Measurements from ENCODE around the gene GPR158.
"Not testable (repeated sequence)": the region's sequence is repeated elsewhere in the genome, so short reads cannot be mapped to it uniquely, and the experiment has no call there.

The GPR158 gene

DNA sequence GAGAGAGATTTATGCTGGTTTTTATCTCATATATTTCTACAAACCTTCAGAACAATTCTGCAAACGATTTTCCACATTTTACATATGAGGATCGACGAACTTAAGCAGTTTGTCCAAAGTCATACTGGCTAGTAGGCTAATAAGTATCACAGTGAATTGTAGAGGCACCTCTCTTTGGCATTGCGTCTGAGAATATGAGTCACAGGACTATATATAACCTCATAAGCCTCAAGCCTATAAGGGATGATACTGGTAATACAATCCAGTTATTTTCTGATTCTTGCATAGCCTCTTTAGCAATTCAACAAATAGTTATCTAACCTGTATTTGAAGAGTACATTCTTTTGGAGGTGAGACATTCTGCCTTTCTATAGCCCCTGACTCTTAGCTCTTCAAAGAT is 129.8 kb downstream of the GPR158 start:
- no peak for DNase-seq

DNA sequence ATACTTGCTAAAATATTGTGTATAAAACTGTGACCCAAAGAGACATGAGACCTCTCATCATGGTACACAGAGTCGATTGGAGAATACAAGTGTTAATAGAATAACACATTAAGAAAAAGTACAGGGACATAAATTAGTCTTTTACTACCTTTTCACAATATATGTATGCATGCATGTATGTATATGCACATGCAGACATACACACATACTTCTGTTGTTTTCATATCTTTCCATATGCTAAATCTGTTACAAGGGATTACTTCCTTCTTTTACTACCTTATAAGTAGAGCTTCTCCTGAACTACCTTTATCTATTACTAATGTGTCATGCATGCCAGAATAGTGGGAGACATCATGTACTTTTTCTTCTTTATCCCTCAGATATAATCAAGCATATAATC is 131.6 kb downstream of the GPR158 start:
- DNase-seq, result no peak

DNA sequence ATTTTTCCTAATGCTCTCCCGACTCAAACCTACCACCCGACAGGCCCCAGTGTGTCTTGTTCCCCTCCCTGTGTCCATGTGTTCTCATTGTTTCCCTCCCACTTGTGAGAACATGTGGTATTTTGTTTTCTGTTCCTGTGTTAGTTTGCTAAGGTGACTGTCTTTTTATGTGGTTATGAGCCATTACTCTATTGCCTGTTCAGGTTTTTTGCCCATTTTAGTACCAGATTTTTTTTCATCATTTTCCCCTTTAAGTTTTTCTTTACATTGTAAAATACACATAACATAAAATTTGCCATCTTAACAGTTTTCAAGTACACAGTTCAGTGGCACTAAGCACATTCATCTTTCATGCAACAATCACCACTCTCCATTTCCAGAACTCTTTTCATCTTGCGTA is 133.5 kb downstream of the GPR158 start:
- DNase-seq, result no peak

DNA sequence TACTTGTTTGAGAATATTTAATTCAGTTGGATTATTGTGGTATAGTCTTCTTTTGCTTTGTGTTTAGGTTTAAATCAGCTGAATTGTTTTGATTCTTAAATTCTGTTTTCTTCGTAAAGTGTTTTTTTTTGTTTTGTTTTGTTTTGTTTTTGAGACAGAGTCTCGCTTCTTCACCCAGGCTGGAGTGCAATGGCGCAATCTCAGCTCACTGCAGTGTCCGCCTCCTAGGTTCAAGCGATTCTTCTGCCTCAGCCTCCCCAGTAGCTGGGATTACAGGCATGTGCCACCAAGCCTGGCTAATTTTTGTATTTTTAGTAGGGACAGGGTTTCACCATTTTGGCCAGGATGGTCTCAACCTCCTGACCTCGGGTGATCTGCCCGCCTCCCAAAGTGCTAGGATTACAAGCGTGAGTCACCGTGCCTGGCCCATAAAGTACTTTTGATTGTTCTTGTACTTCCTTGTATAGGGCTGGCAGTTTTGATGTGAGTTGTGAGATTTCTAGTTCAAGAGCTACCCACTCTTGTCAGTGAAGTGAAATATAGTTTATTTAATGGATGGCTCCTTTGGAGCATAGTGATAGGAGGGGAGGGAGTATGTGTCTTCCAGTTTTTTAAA is 142.9 kb downstream of the GPR158 start:
- DNase-seq, result not testable (repeated sequence)

DNA sequence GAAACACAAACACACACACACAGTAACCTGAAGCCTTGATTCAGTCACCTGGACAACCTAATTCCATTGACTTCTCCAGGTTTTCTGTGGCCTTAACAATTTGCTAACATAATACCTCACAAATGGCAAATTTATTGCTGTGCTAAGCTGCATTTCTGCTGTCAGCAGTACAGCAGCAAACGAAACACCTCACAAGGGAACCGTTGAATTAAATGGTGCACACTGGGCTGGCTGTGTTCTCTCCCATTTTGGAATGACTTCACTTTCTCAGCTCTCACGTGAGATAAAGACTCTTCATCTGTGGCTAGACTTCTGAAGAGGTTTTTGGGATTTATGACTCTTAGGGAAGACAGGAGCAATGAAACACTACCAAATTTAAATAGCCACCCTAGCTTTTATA is 152.5 kb downstream of the GPR158 start:
- DNase-seq, result no peak

DNA sequence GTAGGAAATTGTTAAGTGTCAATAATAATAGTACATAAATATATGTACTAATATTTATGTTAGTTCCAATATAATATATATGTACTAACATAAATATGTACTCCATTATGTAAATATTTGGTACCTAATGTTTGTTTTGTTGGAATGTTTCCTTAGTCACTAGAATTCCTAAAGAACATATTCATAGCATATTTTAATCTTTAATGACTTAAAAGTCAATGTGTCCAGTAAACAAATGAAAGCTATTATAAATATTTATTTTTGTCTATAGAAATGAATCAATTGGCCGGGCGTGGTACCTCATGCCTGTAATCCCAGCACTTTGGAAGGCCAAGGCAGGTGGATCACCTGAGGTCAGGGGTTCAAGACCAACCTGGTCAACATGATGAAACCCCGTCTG is 153.6 kb downstream of the GPR158 start:
- no peak for DNase-seq

DNA sequence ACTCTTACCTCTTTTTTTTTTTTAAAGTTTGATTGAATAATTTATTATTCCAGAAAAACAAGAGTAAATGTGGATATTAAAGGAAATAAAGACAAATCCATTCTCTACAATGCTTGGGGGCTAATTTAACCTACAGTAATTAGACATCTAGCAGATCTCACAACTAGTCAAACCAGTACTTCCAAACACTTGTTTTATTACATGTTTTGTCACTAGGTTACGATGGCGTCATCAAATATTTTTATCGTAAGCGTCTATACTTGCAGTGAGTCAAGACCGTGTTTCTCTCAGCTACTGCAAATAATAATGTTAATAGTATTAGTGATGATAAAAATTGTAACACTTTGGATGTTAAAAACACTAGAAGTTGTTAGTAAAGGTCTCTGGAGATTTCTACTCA is 154.8 kb downstream of the GPR158 start:
- DNase-seq, result not testable (repeated sequence)

DNA sequence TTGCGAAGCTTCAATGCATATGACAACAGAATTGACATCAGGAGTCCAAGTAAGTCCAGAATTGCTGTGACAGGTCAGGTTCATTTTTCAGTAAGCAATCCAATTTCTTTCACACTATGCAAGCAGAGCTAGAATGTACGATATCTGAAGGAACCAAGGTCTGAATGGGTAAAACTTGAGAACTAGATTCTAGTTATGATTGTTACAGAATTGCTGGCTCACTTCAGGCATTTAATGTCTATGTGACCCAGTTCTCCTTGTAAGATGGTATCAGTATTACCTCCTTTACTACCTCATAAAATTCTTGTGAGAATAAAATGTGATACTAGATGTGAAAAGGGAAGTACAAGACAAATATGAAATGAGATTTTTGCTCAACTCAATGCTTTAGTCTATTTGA is 159.6 kb downstream of the GPR158 start:
- no peak for DNase-seq

DNA sequence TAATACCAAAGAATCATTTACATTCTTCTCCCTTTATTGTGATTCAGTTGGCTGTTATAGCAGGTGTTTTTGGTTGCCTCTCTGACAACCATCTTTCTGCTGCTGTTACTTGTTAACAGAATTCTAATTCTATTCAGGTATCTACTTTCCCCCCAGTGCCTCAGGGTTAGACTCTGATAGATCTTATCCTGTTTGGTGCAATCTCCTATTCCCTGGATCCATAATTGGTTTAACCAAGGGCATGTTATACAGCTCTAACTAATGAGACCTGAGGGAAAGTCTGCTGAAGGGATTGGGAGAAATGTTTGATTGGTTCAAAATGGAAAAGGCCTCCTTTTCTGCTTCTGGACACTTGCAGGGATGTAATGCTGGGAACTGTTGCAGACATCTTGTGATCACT is 161.5 kb downstream of the GPR158 start:
- DNase-seq, result no peak

DNA sequence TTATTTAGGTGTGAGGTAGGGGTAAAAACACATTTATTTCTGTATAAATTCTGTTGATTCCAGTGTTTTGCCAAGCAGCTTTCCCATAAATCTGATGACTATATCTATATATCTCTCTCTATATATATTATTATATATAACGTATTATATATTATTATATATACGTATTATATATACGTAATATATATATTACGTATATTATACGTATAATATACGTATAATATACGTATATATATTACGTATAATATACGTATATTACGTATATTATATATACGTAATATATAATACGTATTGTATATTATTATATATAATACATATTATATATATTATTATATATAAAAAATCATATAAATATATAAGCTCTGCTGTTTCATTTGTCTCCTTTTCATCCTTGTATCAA is 163.5 kb downstream of the GPR158 start:
- no peak for DNase-seq

DNA sequence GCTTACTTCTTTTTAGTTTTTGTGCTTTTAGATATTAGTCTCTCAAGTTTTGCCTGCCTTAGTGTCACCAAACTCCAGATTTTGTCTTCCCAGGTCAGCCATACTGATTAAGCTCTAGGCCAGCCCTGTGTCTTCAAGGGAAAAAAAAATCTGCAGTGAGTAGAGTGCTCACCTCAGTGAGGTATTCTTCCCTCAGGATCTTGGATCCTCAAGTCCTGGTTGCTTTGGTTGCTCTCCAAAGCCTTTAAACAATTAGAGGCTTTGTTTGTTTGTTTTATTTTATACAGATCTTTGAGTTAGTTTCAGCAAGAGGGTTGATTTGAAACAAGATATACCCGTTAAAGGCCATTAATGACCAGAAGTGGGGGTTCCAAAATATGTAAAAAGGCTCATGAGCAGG is 165.2 kb downstream of the GPR158 start:
- no peak for DNase-seq

DNA sequence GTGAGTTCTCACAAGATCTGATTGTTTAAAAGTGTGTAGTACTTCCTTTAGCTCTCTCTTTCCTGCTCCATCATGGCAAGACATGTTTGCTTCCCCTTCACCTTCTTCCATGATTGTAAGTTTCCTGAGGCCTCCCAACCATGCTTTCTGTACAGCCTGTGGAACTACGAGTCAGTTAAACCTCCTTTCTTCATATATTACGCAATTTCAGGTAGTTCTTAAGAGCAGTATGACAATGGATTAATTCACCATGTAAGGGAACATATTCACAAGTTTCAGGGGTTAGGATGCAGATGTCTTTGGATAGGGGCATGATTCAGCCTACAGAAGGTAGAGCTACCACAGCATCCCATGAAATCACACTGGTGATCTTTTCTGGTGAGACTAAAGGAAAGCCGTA is 174.7 kb downstream of the GPR158 start:
- DNase-seq, result no peak

DNA sequence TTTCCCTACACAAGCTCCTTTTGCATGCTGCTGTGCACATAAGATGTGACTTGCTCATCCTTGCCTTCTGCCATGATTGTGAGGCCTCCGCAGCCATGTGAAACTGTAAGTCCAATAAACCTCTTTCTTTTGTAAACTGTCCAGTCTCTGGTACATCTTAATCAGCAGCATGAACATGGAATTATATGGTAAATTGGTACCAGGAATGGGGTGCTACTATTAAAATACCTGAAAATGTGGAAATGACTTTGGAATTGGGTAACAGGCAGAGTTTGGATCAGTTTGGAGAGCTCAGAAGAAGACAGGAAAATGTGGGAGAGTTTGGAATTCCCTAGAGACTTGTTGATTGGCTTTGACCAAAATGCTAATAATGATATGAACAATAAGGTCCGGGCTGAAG is 181.8 kb downstream of the GPR158 start:
- DNase-seq, result no peak

DNA sequence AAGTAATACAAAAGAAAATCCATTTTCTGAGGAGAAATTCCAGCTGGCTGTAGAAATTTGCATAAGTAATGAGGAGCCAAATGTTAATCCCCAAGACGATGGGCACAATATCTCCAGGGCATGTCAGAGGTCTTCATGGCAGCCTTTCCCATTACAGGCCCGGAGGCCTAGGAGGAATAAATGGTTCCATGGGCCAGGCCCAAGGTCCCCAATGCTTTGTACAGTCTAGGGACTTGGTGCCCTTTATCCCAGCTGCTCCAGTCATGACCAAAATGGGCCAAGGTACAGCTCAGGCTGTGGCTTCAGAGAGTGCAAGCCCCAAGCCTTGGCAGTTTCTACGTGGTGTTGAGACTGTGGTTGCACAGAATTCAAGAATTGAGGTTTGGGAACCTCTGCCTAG is 182.5 kb downstream of the GPR158 start:
- no peak for DNase-seq

DNA sequence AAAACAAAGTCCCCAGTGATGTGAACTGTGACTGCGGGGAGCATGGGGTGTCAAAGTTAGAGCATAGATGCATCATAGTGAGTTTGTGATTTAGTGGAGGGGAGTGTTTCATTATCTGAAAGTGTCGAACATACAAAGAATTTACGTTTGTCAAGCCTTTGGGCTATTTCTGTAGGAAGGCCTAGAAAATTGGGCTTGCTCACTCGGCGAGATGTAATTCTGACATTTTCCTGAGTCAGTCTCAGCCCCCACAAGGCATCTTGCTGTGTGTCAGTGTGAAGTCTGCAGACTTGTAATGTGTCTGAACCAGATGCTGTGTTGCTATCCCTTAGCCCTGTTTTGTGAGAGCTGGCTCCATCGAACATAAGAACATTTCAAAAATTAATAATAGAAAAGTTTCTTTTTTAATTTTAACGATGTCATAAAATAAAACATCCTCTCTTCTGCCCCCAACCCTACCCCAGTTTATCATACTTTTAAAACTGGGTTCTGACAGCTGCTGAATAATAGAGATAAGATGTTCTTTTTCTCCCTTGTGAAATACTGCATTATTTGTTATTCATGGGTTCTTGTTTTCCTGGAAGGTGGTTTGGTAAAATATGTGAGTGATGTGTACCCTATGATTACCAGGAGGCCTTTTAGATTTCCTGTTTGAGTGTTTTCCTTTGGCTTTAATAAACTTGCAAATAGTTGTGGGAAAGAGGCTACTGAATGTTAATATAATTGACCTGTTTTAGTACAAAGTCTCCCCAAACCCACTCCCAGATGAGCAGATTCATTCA is 207.4 kb downstream of the GPR158 start:
- no peak for DNase-seq

DNA sequence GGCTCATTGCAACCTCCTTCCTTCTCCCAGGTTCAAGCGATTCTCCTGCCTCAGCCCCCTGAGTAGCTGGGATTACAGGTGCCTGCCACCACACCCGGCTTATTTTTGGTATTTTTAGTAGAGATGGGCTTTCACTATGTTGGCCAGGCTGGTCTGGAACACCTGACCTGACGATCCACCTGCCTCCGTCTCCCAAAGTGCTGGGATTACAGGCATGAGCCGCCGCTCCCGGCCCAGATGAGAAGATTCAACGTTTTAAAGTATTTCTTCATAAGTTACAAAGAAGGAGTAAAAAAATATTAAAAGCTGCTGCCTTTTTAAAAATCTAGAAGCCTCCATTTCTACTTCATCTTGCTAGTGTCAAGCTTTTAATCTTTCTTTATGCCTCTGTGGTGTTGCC is 208.1 kb downstream of the GPR158 start:
- DNase-seq, result not testable (repeated sequence)

DNA sequence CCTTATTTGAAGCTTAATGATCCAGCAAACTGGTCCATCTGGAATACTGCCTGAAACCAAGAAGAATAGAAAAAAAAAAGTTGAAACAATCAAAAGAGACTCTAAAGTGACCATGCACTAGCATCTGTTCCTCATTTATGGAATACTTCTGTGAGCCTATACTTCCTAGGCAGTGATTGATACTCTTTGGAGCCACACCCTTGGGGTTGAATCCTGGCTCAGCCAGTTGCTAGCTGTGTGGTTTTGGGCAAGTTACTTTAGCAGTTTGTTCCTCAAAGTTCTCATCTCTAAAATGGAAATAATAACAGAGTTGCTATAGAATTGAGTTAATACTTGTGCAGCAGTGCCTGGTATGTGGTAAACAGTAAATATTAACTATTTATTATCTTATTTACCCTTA is 208.9 kb downstream of the GPR158 start:
- no peak for DNase-seq

DNA sequence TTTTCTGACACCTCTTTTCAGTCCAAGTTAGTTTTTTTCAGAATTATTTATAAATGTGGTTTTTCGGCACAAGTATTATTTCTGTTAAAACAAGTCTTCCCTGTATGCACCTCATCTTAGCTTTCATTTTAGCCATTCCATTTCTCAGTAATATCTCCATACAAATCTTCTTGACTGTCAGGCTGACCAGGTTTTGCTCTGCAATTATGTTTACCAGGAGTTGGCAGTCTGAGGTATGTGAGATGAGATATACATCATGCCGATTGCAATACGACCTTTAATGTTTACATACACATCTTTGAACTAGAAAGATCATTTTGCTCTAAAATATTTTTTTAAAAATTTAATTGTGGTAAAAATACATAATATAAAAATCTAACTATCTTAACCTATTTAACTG is 209.8 kb downstream of the GPR158 start:
- no peak for DNase-seq

DNA sequence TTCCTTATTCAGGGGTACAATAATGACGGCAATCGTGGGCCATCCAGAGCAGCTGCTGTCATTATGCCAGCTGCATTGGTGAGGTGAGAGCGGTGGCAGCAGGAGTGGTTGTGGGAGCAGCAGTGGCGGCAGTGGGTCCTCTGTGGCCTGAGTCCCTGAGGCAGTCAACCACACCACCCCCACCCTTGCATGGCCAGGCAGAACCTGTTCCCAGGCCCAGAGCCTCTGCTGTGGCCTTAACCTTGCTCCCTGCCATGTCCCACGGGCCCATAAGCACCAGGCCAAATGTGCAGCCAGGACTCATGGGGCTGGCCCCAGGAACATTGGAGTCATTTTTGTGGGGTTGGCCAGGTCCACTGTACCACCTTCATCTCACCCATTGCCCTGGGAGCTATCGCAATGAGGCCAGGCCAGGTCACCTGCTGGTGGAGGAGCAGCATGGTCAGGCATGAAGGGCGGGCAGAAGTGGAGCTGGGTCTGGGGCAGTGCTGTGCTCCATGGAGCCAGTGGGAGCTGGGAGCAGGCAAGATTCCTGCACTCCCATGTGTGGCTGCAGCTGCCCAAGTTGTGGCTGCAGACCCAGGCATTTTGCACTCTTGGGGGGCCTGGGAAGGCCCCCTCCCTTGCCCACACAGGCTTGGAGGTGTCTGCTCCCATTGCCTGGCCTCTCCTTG is 213.5 kb downstream of the GPR158 start:
- DNase-seq, result no peak

DNA sequence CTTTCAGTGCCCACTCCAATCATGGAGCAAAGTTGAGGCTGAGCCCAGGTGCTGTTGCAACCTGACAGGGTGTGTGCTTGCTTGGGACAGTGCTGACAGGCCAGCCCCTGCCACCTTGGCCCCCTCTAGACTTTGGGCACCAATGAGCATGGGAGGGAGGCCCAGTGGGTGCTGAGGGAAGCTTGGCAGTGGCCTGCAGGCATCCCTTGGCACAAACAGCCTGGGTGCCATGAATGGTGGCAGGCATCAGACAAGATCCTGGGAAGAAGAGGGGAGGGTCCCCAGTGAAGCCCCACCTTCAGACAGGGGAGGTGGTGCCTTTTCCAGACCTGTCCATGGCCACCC is 214.0 kb downstream of the GPR158 start:
- no peak for DNase-seq

DNA sequence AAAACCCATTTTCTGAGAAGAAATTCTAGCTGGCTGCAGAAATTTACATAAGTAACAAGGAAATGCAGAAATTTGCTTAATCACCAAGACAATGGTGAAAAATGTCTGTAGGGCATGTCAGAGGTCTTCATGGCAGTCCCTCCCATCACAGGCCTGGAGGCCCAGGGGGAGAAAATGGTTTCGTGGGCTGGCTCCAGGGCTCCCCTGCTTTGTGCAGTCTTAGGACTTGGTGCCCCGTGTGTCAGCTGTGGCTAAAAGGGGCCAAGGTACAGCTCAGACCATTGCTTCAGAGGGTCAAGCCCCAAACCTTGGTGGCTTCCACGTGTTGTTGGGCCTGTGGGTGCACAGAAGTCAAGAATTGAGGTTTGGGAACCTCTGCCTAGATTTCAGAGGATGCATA is 215.9 kb downstream of the GPR158 start:
- DNase-seq, result no peak

DNA sequence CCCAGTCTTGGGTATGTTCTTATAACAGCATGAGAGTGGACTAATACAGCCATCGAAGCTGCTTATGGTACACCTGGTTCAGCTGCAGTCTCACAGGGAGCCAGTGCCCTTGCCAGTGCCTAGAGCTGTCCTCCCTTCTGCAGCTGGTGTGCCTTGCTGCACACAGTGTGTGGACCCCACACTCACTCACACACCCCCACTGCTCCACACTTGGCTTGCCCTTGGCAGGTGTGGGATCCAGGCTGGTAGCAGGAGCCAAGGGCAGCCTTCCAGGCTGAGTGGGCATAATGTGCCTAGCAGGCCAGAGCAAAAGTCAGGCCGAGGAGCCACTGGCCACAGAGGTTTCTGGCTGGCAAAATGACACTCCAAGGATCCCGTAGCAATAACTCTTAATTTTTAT is 217.3 kb downstream of the GPR158 start:
- no peak for DNase-seq

DNA sequence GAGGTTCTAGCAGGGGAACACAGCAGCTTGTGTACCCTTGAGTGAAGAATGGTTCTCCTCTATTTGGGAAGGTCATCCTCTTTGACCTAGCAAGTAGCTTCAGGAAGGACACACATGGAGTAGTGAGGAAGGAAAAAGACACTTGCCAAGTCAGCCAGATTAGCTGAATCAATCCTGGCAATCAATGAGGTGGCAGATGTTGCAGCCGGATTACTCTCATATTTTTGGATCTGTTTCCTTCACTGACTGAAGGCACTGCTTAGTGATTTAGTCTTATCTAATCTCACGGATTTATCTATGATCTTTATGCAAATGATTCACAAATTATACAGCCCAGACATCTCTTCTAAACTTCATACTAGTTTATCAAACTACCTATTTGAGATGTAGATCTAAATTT is 218.8 kb downstream of the GPR158 start:
- no peak for DNase-seq

DNA sequence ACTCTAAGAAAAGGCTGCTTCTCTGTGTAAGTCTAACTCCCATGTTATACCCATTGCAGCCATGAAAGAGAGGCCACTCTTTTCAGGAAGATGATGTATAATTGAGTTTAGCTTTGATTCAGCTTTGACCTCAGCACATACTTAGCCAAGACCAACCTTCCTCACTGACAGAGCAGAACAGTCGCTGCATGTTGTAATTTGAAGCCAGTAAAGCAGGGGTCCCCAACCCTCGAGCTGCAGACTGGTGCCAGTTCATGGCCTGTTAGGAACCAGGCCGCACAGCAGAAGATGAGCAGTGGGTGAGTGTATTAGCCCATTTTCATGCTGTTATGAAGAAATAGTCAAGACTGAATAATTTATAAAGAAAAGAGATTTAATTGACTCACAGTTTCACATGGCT is 223.9 kb downstream of the GPR158 start:
- DNase-seq, result no peak

DNA sequence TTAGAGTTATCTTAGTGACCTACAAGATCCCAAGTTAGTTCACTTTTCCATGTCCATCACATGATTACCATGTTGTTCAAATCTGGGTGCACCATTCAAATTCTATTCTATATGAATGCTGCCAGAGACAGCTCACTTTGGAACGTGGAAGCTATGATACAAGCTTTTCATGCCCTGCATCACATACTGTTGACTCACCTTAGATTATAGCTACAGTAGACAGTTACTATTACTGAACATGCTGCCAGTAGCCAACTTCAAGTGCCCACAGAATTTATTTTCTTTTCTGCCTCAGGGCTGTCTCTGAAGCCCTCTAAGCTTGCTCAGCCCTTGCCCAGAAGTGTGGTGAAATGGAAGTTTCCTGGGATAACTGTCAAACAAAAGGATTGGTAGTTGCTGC is 231.1 kb downstream of the GPR158 start:
- DNase-seq, result no peak
